HG03060 (cell line): ENCODE measurements around the gene SMYD5.
A peak's percentile ranks its signal among the peaks of the same experiment; 100 is the strongest.

Experiments used
- ATAC-seq: cut with Tn5 transposase; IDR thresholded peaks from one replicate; pipeline ENCODE4 v1.9.1; 2021; ENCODE audit warnings: low read depth, moderate number of reproducible peaks; ENCODE audit not compliant: unreplicated experiment

Gene SMYD5

DNA sequence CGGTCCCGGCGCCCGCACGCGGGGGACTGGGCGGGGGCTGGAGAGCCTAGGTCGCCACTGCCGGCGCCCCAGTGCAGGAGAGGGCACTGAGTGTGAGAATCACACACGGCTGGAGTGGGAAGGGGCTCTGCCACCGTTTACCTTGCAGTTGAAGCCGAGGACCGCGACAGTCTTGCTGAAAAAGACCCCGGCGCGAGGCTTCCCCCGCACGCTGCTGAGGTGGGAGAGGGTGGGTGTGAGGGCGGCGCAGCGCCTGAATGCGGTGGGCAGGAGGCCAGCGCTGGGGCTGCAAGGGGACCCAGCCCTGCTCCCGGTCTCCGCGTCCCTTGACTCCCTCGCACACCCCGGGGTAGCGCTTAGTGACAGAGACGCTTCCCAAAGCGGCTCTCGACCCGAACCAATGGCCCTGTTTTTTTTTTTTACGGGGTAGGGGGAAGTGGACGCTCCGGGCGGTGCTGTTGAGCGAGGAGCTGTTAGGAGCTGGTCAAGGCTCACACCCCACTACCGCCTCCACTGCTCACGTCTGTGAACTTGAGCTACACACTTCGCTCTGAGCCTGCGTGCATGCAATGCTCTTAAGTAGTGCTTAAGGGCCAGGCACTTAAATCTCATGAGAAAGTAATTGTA is 10.9 kb upstream of the SMYD5 start:
- no peak for ATAC-seq

DNA sequence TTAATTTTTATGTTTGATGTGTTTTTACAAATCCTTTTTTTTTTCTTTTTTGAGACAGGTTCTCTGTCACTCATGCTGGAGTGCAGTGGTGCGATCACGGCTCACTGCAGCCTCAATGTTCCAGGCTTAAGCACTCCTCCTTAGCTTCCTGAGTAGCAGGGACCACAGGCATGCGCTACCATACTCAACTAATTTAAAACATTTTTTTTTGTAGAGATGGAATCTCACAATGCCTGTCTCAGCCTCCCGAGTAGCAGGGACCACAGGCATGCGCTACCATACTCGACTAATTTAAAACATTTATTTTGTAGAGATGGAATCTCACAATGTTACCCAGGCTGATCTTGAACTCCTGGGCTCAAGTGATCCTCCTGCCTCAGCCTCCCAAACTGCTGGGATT is 8.4 kb upstream of the SMYD5 start:
- ATAC-seq: no peak

DNA sequence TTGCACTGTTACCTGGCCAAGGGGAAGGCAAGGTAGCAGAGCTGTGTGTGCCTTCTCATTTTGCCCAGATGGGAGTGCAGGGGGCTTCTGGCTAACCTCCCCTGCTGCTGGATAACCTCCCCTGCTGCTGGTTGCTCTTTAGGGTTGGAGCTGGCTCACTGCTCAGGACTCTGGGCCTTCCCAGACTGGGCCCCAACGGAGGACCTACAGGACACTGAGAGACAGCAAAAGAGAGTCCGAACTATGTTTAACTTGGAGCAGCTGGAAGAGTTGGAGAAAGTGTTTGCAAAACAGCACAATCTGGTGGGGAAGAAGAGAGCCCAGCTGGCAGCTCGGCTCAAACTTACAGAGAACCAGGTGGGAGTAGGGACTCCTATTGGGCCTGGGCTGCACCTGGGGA is 5.8 kb upstream of the SMYD5 start:
- no peak for ATAC-seq

GRCh38 chr2:73210019-73210418 is 4.0 kb upstream of the SMYD5 start:
- ATAC-seq: no peak

- ATAC-seq: no peak
These were observed 3.3 kb upstream of the SMYD5 start for GRCh38 chr2:73210696-73211095.

- ATAC-seq: no peak
These were observed 2.0 kb upstream of the SMYD5 start for GRCh38 chr2:73212098-73212447.

DNA sequence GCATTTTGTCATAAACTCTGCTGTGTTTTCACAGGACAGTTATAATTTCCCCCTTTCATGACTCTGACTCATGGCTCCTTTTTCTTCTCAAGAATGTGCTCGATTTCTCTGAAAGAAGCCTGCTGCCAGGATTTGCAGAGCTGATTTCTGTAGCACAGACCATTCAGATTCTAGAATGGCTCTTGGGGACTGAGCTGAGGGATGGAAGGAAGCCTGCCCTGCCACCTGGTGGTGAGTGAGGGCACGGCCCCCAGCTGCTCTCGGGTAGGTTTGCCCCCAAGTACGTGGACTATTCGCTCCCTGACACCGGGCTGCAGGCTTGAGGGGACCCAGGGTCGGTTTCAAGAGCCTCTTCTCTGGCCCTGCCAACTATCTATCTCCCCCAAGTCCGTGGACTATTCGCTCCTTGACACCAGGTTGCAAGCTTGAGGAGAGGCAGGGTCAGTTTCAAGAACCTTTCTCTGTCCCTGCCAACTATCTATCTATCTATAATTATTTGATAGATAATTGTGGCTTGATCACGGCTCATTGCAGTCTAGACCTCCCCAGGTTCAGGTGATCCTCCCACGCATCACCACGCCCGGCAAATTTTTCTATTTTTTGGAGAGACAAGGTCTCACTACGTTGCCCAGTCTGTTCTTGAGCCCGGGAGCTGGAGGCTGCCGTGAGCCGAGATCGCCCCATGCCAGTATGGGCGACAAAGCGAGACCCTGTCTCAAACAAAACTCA is 1.4 kb upstream of the SMYD5 start:
- peak; percentile 31 for ATAC-seq

GRCh38 chr2:73215254-73215653 is 1.2 kb downstream of the SMYD5 start:
- ATAC-seq: no peak

DNA sequence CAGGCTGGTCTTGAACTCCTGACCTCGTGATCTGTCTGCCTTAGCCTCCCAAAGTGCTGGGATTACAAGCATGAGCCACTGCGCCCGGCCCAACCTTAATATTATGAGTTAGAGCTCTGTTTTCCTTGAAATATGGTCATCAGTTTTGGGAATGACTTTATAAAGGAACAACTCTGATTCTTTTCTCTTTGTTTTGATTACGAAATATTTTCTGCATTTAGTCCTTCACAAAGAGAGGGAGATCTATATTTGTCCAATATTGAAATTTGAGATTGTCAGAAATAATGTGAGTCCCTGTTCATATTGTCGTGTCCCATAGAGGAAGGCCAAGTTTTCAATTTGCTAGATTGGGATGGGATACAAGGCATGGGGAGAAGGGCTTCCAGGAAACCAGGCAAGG is 3.1 kb downstream of the SMYD5 start:
- no peak for ATAC-seq

GRCh38 chr2:73217826-73218225 is 3.8 kb downstream of the SMYD5 start:
- ATAC-seq: no peak

GRCh38 chr2:73218298-73218697 is 4.3 kb downstream of the SMYD5 start:
- no peak for ATAC-seq

GRCh38 chr2:73223821-73224220 is 9.8 kb downstream of the SMYD5 start:
- no peak for ATAC-seq

- no peak for ATAC-seq
These were observed 11.7 kb downstream of the SMYD5 start for GRCh38 chr2:73225513-73226360.

DNA sequence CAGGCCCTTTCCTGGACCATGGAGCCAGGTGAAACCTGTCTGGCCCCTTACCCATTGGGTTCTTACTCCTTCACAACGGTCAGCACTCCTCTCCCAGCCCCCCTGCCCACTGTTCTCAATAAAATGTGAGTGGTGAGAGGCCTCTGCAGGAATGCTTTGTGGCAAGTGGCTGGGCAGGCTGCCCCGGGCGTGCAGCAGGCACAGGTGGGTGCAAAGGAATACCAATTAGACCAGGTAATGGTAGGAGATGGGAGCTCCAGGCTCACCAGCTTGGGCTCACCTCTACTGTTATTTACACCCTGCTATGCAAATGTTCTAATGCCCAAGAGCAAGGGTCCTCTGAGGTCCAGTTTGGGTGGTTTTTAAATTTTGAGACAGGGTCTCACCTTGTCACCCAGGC is 13.0 kb downstream of the SMYD5 start:
- ATAC-seq: no peak

GRCh38 chr2:73228631-73229030 is 14.6 kb downstream of the SMYD5 start:
- ATAC-seq: no peak

- no peak for ATAC-seq
These were observed 18.5 kb downstream of the SMYD5 start for GRCh38 chr2:73232403-73233153.

DNA sequence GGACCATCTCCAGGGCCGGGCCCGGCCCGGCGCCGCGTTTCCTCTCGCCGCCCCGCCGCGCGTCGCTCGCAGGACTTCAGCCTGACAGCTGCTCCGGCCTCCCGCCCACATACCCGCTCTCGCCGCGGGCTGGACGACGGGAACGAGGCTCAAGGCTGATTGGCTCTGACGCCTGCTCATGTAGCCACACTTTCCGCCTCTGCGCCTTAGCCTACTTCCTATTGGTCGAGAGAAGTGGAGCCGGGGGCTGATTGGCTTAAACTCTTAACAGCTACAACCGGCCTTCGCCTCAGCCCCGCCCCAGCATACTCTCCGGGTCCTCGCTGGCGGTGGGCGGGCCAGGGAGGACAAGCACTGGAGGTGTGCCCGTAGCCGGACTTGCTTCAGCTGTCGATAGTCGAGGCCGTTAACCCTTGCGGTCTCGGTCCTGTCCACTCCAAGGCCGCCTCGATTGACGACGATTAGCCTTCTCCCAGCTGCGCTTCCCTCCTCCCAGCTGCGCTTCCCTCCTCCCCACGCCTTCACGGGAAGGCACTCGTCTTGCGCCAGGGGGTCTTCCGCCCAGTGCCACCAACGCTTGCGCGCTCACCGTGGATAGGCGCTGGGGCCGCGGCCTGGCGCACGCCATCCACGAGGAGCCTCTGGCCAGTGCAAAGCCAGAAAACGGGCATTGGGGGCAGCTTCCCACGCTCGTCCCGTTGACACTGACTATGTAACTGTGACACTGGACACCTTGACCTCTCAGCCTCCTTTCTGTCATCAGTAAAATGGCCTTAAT is 19.3 kb downstream of the SMYD5 start, which contains the start of gene PRADC1:
Gene PRADC1, minus strand, starts transcription at position 86 of the 778 bp plus-strand sequence. Its CDS starts 79 bp downstream, at position 7.
- ATAC-seq: peak; percentile 95

DNA sequence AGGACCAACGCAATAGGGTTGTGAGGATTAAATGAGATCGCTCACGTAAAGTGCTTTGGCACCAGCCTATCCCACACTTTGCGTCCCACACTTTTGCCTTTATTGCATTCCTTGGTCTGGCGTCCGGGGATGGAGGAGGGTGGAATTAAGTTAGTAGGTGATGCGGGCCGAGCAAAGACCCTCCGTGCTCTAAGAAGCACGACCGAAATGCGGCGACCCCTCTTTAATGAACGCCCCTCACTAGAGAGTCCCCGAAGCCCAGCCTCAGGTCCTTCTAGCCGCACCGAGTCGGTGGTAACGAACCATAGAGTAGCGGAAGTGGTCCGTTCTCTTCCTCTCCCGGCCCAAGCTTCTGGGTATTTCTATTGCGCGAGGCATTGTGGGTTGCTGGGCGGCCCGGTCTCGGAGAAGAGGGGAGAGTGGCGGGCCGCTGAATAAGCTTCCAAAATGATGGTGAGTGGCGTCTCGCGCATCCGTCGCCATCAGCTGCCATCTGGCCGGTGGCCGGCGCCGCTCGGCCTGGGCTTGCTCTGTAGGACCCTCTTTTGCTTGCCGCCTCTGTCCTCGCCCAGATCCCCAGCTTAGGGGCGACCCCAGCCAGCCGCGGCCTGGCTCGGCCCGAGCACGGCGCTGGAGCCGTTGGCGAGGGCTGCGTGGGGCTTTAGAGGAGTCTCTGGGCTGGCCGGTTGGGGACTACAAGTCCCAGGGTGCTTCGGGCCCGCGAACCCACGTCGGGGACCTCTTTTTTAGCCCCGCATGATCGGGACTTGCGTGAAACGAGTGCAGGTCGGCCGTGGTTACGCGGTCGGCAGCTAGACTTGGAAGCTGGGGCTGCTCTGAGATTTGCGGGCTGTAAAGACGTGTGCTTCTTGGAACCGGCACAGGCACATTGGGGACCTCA is 20.1 kb downstream of the SMYD5 start, which contains the start of gene CCT7:
Gene CCT7, plus strand, starts transcription at position 377 of the 901 bp plus-strand sequence. Its CDS starts 71 bp downstream, at position 448.
- peak; percentile 41 for ATAC-seq
